ENCODE measurements around the gene BID.

BID gene

DNA sequence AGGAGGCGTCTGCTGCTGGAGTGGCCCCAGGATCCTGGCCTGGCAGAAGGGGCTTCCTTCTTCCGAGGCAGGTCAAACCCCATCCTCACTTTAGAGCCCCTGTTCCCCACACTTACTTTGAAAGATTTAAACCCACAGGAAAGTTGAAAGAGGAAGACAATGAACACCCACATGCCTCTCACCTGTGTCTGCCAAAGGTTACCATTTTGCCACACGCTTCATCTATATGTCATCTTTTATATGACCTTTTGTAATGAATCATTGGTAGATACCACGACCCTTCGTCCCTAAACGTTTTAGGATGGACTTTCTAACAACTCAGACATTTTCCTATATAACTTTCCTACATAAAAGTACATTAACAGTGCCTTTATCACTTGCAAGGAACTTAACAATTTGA, 39.8 kb upstream of the BID start:
- Histone ChIP-seq H3K27me3 (ENCODE audit: control insufficient read depth, low read length) (no peaks in the 10 kb centered on the region), H3K27ac (ENCODE audit: low read depth, low read length) (no peak overlapping the region), H3K4me2 (ENCODE audit: low read length) (no peak overlapping the region), H3K4me1 (ENCODE audit: control insufficient read depth, low read length) (no peaks in the 10 kb centered on the region), H3K36me3 (ENCODE audit: control insufficient read depth, low read length) (peaks cover 31% of the 10 kb centered on the region; the same call in 1 of the 2 replicates), H3K9me2 (replicated peaks; ENCODE audit: control insufficient read depth, low read length) (no peaks in the 10 kb centered on the region), H3K9me3 (ENCODE audit: control insufficient read depth, insufficient read depth, low read length) (no peaks in the 10 kb centered on the region), H3K4me3 (ENCODE audit: low read length) (no peak overlapping the region), H3K79me2 (ENCODE audit: control insufficient read depth, low read length) (no peaks in the 10 kb centered on the region), H3F3A (ENCODE audit: control insufficient read depth, insufficient read depth) (no peaks in the 10 kb centered on the region), H4K20me1 (ENCODE audit: control insufficient read depth, insufficient read depth, low read depth, low read length) (no peaks in the 10 kb centered on the region)
- TF ChIP-seq, protein P1, sequence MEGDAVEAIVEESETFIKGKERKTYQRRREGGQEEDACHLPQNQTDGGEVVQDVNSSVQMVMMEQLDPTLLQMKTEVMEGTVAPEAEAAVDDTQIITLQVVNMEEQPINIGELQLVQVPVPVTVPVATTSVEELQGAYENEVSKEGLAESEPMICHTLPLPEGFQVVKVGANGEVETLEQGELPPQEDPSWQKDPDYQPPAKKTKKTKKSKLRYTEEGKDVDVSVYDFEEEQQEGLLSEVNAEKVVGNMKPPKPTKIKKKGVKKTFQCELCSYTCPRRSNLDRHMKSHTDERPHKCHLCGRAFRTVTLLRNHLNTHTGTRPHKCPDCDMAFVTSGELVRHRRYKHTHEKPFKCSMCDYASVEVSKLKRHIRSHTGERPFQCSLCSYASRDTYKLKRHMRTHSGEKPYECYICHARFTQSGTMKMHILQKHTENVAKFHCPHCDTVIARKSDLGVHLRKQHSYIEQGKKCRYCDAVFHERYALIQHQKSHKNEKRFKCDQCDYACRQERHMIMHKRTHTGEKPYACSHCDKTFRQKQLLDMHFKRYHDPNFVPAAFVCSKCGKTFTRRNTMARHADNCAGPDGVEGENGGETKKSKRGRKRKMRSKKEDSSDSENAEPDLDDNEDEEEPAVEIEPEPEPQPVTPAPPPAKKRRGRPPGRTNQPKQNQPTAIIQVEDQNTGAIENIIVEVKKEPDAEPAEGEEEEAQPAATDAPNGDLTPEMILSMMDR (IDR thresholded peaks at IDR 0.05; ENCODE audit: low read depth, low read length, poor library complexity, severe bottlenecking) = no peak
- TF ChIP-seq EZH2phosphoT487 (IDR thresholded peaks at IDR 0.05; ENCODE audit: borderline replicate concordance, low read length) = no peak

- H3K9me2 ChIP-seq (replicated peaks; ENCODE audit: control insufficient read depth, low read length) = no peaks in the 10 kb centered on the region
- H3K4me2 ChIP-seq (ENCODE audit: low read length) = no peak overlapping the region
- no peak for TF ChIP-seq EZH2phosphoT487 (IDR thresholded peaks at IDR 0.05; ENCODE audit: borderline replicate concordance, low read length)
- TF ChIP-seq, protein P1 (IDR thresholded peaks at IDR 0.05; ENCODE audit: low read depth, low read length, poor library complexity, severe bottlenecking) = no peak
- H3K27me3 ChIP-seq (ENCODE audit: control insufficient read depth, low read length) = no peaks in the 10 kb centered on the region
- H3F3A ChIP-seq (ENCODE audit: control insufficient read depth, insufficient read depth) = no peaks in the 10 kb centered on the region
- H4K20me1 ChIP-seq (ENCODE audit: control insufficient read depth, insufficient read depth, low read depth, low read length) = no peaks in the 10 kb centered on the region
- H3K4me3 ChIP-seq (ENCODE audit: low read length) = no peak overlapping the region
- H3K9me3 ChIP-seq (ENCODE audit: control insufficient read depth, insufficient read depth, low read length) = no peaks in the 10 kb centered on the region
- H3K79me2 ChIP-seq (ENCODE audit: control insufficient read depth, low read length) = no peaks in the 10 kb centered on the region
- no peaks in the 10 kb centered on the region for H3K4me1 ChIP-seq (ENCODE audit: control insufficient read depth, low read length)
- H3K27ac ChIP-seq (ENCODE audit: low read depth, low read length) = no peak overlapping the region
- H3K36me3 ChIP-seq (ENCODE audit: control insufficient read depth, low read length) = peaks cover 43% of the 10 kb centered on the region; the same call in 1 of the 2 replicates
Observed at GRCh38 chr22:17811119-17811518, 36.9 kb upstream of the BID start.

GRCh38 chr22:17810570-17811116, 36.4 kb upstream of the BID start:
- H3K79me2 ChIP-seq (ENCODE audit: control insufficient read depth, low read length) = no peaks in the 10 kb centered on the region

More at GRCh38 chr22:17810570-17811116, 36.4 kb upstream of the BID start:
- Histone ChIP-seq H3K36me3 (ENCODE audit: control insufficient read depth, low read length) (peaks cover 43% of the 10 kb centered on the region; the same call in 1 of the 2 replicates), H3K4me1 (ENCODE audit: control insufficient read depth, low read length) (no peaks in the 10 kb centered on the region), H3K27ac (ENCODE audit: low read depth, low read length) (no peak overlapping the region), H3F3A (ENCODE audit: control insufficient read depth, insufficient read depth) (no peaks in the 10 kb centered on the region), H3K4me3 (ENCODE audit: low read length) (no peak overlapping the region), H3K27me3 (ENCODE audit: control insufficient read depth, low read length) (no peaks in the 10 kb centered on the region), H4K20me1 (ENCODE audit: control insufficient read depth, insufficient read depth, low read depth, low read length) (no peaks in the 10 kb centered on the region), H3K9me3 (ENCODE audit: control insufficient read depth, insufficient read depth, low read length) (no peaks in the 10 kb centered on the region), H3K9me2 (replicated peaks; ENCODE audit: control insufficient read depth, low read length) (no peaks in the 10 kb centered on the region), H3K4me2 (ENCODE audit: low read length) (no peak overlapping the region)
- no peak for TF ChIP-seq EZH2phosphoT487 (IDR thresholded peaks at IDR 0.05; ENCODE audit: borderline replicate concordance, low read length)
- TF ChIP-seq, protein P1 (IDR thresholded peaks at IDR 0.05; ENCODE audit: low read depth, low read length, poor library complexity, severe bottlenecking) = no peak

All from DOHH2 (cell line).